Measurements from ENCODE around the gene MYF5.
A peak's percentile ranks its signal among the peaks of the same experiment; 100 is the strongest.

Gene MYF5

GRCh38 chr12:80692114-80692513, 24.6 kb upstream of the MYF5 start:
- Histone ChIP-seq H3K27me3 (ENCODE audit: control insufficient read depth, insufficient read depth, low read length) (no peaks in the 10 kb centered on the region), H3K9me3 (replicated peaks; ENCODE audit: low read length) (no peaks in the 10 kb centered on the region), H3K4me2 (ENCODE audit: low read length) (no peak overlapping the region), H3K4me3 (ENCODE audit: low read length) (no peak overlapping the region), H3K36me3 (ENCODE audit: insufficient read depth, low read length) (no peaks in the 10 kb centered on the region), H3K4me1 (ENCODE audit: control insufficient read depth, insufficient read depth, low read length) (peaks cover 1% of the 10 kb centered on the region), H3K9ac (ENCODE audit: low read depth, low read length) (no peak overlapping the region)

GRCh38 chr12:80697270-80697887, 19.3 kb upstream of the MYF5 start:
- H3K27me3 ChIP-seq (ENCODE audit: control insufficient read depth, insufficient read depth, low read length) = no peaks in the 10 kb centered on the region
- H3K4me3 ChIP-seq (ENCODE audit: low read length) = no peak overlapping the region
- peak overlapping the region; percentile 80 for H3K4me2 ChIP-seq (ENCODE audit: low read length)
- no peaks in the 10 kb centered on the region for H3K9me3 ChIP-seq (replicated peaks; ENCODE audit: low read length)
- peaks cover 46% of the 10 kb centered on the region for H3K4me1 ChIP-seq (ENCODE audit: control insufficient read depth, insufficient read depth, low read length)
- H3K36me3 ChIP-seq (ENCODE audit: insufficient read depth, low read length) = no peaks in the 10 kb centered on the region
- peak overlapping the region; percentile 79 for H3K9ac ChIP-seq (ENCODE audit: low read depth, low read length)

- H3K4me2 ChIP-seq (ENCODE audit: low read length) = peak overlapping the region; percentile 80
- H3K36me3 ChIP-seq (ENCODE audit: insufficient read depth, low read length) = no peaks in the 10 kb centered on the region
- H3K4me3 ChIP-seq (ENCODE audit: low read length) = peak overlapping the region; percentile 59
- H3K9me3 ChIP-seq (replicated peaks; ENCODE audit: low read length) = no peaks in the 10 kb centered on the region
- peak overlapping the region; percentile 79 for H3K9ac ChIP-seq (ENCODE audit: low read depth, low read length)
- peaks cover 54% of the 10 kb centered on the region for H3K4me1 ChIP-seq (ENCODE audit: control insufficient read depth, insufficient read depth, low read length)
- no peaks in the 10 kb centered on the region for H3K27me3 ChIP-seq (ENCODE audit: control insufficient read depth, insufficient read depth, low read length)
Observed at GRCh38 chr12:80698256-80698655, 18.5 kb upstream of the MYF5 start.

GRCh38 chr12:80698847-80699542, 17.7 kb upstream of the MYF5 start:
- H3K9me3 ChIP-seq (replicated peaks; ENCODE audit: low read length) = no peaks in the 10 kb centered on the region
- peak overlapping the region; percentile 59 for H3K4me3 ChIP-seq (ENCODE audit: low read length)
- no peaks in the 10 kb centered on the region for H3K27me3 ChIP-seq (ENCODE audit: control insufficient read depth, insufficient read depth, low read length)
- H3K9ac ChIP-seq (ENCODE audit: low read depth, low read length) = peak overlapping the region; percentile 79
- no peaks in the 10 kb centered on the region for H3K36me3 ChIP-seq (ENCODE audit: insufficient read depth, low read length)
- H3K4me1 ChIP-seq (ENCODE audit: control insufficient read depth, insufficient read depth, low read length) = peaks cover 61% of the 10 kb centered on the region
- peak overlapping the region; percentile 80 for H3K4me2 ChIP-seq (ENCODE audit: low read length)

DNA sequence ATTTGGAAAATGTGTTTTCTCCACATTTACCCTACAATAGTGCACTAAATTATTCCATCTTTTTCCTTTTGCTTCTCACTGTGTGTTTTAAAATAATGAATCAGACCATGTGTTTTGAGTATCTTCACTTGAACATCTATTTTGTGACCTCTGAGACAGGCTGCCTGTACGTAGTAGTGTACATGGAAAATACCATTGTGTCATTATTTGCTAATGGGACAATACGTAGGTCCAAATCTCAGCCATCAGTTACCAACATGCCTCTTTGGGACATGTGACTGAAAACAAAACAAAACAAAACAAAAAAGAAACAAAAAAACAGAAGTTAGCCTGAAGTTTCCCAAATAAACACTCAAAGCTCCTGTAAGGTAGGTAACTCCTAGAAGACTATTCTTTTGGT, 16.4 kb upstream of the MYF5 start:
- no peaks in the 10 kb centered on the region for H3K36me3 ChIP-seq (ENCODE audit: insufficient read depth, low read length)
- H3K4me3 ChIP-seq (ENCODE audit: low read length) = peak overlapping the region; percentile 32
- peaks cover 68% of the 10 kb centered on the region for H3K4me1 ChIP-seq (ENCODE audit: control insufficient read depth, insufficient read depth, low read length)
- H3K27me3 ChIP-seq (ENCODE audit: control insufficient read depth, insufficient read depth, low read length) = no peaks in the 10 kb centered on the region
- H3K4me2 ChIP-seq (ENCODE audit: low read length) = peak overlapping the region; percentile 52
- H3K9ac ChIP-seq (ENCODE audit: low read depth, low read length) = peak overlapping the region; percentile 79
- H3K9me3 ChIP-seq (replicated peaks; ENCODE audit: low read length) = no peaks in the 10 kb centered on the region

DNA sequence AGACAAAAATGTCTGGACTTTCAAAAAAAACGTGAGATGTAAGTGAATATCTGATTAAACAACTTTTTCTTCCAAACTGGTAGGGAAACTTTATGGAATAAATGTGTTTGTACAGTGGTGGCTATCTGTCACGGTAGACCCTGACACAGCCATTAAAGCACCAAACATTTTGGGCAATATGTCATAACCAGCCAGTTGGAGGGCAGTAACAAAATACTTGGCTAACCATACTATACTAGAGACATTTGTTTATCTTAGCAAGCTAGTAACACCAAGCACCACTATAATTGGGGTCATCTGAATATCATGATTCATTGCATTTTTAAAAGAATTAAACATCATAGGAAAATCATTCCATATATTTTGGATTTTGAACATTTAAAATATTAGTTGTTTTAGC, 15.3 kb upstream of the MYF5 start:
- no peaks in the 10 kb centered on the region for H3K9me3 ChIP-seq (replicated peaks; ENCODE audit: low read length)
- H3K4me1 ChIP-seq (ENCODE audit: control insufficient read depth, insufficient read depth, low read length) = peaks cover 74% of the 10 kb centered on the region
- peak overlapping the region; percentile 8 for H3K4me2 ChIP-seq (ENCODE audit: low read length)
- H3K36me3 ChIP-seq (ENCODE audit: insufficient read depth, low read length) = no peaks in the 10 kb centered on the region
- peak overlapping the region; percentile 79 for H3K9ac ChIP-seq (ENCODE audit: low read depth, low read length)
- H3K27me3 ChIP-seq (ENCODE audit: control insufficient read depth, insufficient read depth, low read length) = no peaks in the 10 kb centered on the region
- no peak overlapping the region for H3K4me3 ChIP-seq (ENCODE audit: low read length)

DNA sequence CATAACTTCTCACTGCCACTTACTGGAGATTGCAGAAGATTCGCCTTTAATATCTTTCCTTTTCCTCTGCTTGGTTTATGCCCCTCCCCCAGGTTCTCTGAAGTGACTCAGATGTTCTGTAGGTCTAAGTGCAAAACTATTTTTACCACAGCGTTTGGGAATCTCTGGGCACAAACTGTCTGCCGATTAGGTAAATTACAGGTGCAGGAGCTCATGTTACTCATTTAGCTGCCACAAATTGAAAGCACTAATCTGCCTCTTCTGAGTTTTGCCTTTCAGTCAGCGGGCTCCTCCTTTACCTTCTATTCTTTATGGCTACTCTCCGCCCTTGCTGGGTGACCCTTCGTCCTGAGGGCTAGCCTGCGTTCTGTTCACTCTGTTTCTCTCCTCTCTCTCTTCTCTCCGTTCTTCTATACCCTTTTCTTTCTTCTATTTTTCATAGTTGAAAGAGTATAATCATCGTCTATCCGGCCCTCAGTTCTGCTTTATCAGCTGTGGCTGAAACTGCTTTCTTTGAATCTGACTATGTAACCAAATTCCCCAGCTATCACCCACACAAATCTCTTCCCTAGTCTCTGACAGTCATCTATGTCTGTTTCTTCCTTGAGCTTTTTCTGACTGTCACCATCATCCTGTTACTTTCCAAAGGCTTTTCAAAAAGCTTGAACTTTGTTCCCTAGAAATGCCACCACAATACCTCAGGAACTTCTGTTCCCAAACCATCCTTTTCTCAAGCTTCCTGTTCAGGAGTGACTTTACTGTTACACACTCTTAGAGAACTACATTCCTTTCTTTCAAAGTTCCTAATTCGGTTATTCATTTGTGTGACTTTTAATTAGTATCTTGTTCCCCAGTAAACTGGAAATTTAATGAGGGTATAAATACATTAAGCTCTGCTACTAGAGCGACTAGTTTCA, 13.6 kb upstream of the MYF5 start:
- Histone ChIP-seq H3K36me3 (ENCODE audit: insufficient read depth, low read length) (no peaks in the 10 kb centered on the region), H3K4me2 (ENCODE audit: low read length) (peak overlapping the region; percentile 82), H3K9me3 (replicated peaks; ENCODE audit: low read length) (no peaks in the 10 kb centered on the region), H3K9ac (ENCODE audit: low read depth, low read length) (peak overlapping the region; percentile 84), H3K27me3 (ENCODE audit: control insufficient read depth, insufficient read depth, low read length) (no peaks in the 10 kb centered on the region), H3K4me3 (ENCODE audit: low read length) (peak overlapping the region; percentile 62), H3K4me1 (ENCODE audit: control insufficient read depth, insufficient read depth, low read length) (peaks cover 79% of the 10 kb centered on the region)

DNA sequence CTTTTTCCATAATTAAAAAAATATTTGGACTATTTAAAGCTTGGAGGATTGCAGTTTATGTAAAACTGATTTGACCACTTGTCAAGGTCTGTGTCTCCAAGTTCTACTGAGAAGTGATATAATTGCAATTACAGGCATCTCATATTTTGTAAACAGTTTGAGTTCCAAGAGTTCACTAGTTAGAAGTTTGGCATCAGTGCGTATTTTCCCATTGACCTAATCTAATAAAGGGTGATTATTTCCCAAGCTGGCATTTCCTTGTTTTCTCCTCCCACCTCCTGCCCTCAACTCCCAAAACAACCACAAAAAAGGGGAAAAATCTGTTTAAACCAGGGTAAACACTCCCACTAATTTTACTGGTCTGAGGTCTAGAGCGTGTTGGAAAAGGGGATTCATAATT, 12.3 kb upstream of the MYF5 start:
- peak overlapping the region; percentile 84 for H3K9ac ChIP-seq (ENCODE audit: low read depth, low read length)
- no peaks in the 10 kb centered on the region for H3K27me3 ChIP-seq (ENCODE audit: control insufficient read depth, insufficient read depth, low read length)
- H3K4me1 ChIP-seq (ENCODE audit: control insufficient read depth, insufficient read depth, low read length) = peaks cover 80% of the 10 kb centered on the region
- no peaks in the 10 kb centered on the region for H3K36me3 ChIP-seq (ENCODE audit: insufficient read depth, low read length)
- no peak overlapping the region for H3K4me3 ChIP-seq (ENCODE audit: low read length)
- no peaks in the 10 kb centered on the region for H3K9me3 ChIP-seq (replicated peaks; ENCODE audit: low read length)
- H3K4me2 ChIP-seq (ENCODE audit: low read length) = no peak overlapping the region

GRCh38 chr12:80707126-80707829, 9.4 kb upstream of the MYF5 start, which contains the start of gene MYF6:
MYF6 (plus strand) TSS chr12:80707634; CDS start chr12:80707720, 86 bp downstream.
- H3K9ac ChIP-seq (ENCODE audit: low read depth, low read length) = peak within 1 kb of the TSS; percentile 95
- H3K4me2 ChIP-seq (ENCODE audit: low read length) = peak within 1 kb of the TSS; percentile 79
- H3K4me1 ChIP-seq (ENCODE audit: control insufficient read depth, insufficient read depth, low read length) = peaks cover 80% of the 10 kb centered on the region
- peak within 1 kb of the TSS; percentile 72 for H3K4me3 ChIP-seq (ENCODE audit: low read length)
- no peaks in the 10 kb centered on the region for H3K27me3 ChIP-seq (ENCODE audit: control insufficient read depth, insufficient read depth, low read length)
- no peaks in the 10 kb centered on the region for H3K9me3 ChIP-seq (replicated peaks; ENCODE audit: low read length)
- H3K36me3 ChIP-seq (ENCODE audit: insufficient read depth, low read length) = no peaks in the 10 kb centered on the region

DNA sequence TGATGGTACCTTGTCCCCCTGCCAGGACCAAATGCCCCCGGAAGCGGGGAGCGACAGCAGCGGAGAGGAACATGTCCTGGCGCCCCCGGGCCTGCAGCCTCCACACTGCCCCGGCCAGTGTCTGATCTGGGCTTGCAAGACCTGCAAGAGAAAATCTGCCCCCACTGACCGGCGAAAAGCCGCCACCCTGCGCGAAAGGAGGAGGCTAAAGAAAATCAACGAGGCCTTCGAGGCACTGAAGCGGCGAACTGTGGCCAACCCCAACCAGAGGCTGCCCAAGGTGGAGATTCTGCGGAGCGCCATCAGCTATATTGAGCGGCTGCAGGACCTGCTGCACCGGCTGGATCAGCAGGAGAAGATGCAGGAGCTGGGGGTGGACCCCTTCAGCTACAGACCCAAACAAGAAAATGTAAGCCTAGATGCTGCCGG, 8.9 kb upstream of the MYF5 start:
- H3K4me3 ChIP-seq (ENCODE audit: low read length) = peak overlapping the region; percentile 72
- H3K4me1 ChIP-seq (ENCODE audit: control insufficient read depth, insufficient read depth, low read length) = peaks cover 79% of the 10 kb centered on the region
- no peaks in the 10 kb centered on the region for H3K9me3 ChIP-seq (replicated peaks; ENCODE audit: low read length)
- peak overlapping the region; percentile 79 for H3K4me2 ChIP-seq (ENCODE audit: low read length)
- H3K36me3 ChIP-seq (ENCODE audit: insufficient read depth, low read length) = no peaks in the 10 kb centered on the region
- no peaks in the 10 kb centered on the region for H3K27me3 ChIP-seq (ENCODE audit: control insufficient read depth, insufficient read depth, low read length)
- H3K9ac ChIP-seq (ENCODE audit: low read depth, low read length) = peak overlapping the region; percentile 95

Data from skeletal muscle satellite cell (primary cell).